SJCRH30 (cell line): Measurements from ENCODE around the gene OR1E1. TPM values are rescaled to one million over a fixed set of nuclear protein-coding genes. Genes with fewer than 3 reads are reported as not detected.
"Not testable (repeated sequence)": the region's sequence is repeated elsewhere in the genome, so short reads cannot be mapped to it uniquely, and the experiment has no call there.

Experiments used
- DNase-seq, 2 experiments: peaks; one replicate each; pipeline ENCODE4 v3.0.0-alpha.2; 2015 to 2020
- H3K27ac ChIP-seq: fragments of 250-450 bp; sonication (Bioruptor Pico); 2 replicates; pipeline ENCODE4 v1.5.1; 2020; ENCODE audit warnings: mild to moderate bottlenecking, moderate library complexity
- H3K27me3 ChIP-seq: fragments of 250-450 bp; sonication (Bioruptor Pico); 2 replicates; pipeline ENCODE4 v1.5.1; 2020; ENCODE audit warnings: mild to moderate bottlenecking, moderate library complexity
- H3K36me3 ChIP-seq: fragments of 250-450 bp; sonication (Bioruptor Pico); 2 replicates; pipeline ENCODE4 v1.5.1; 2020; ENCODE audit warnings: mild to moderate bottlenecking, moderate library complexity
- H3K4me1 ChIP-seq: fragments of 250-450 bp; sonication (Bioruptor Pico); 2 replicates; pipeline ENCODE4 v1.5.1; 2020; ENCODE audit warnings: mild to moderate bottlenecking, moderate library complexity
- H3K4me3 ChIP-seq: fragments of 250-450 bp; sonication (Bioruptor Pico); 2 replicates; pipeline ENCODE4 v1.5.1; 2020; ENCODE audit warnings: mild to moderate bottlenecking, moderate library complexity
- H3K9me3 ChIP-seq: fragments of 250-450 bp; sonication (Bioruptor Pico); replicated peaks from 2 replicates; pipeline ENCODE4 v1.5.1; 2020; ENCODE audit warnings: mild to moderate bottlenecking, moderate library complexity
- total RNA-seq: library from RNA; depleted of rRNA; stranded (reverse); fragments of >200 nt; shearing (Covaris generic); gene quantifications from 2 replicates; pipeline ENCODE4 v1.2.3, GENCODE V29; 2014; rRNA removed

Gene OR1E1
- total RNA-seq, 1 experiment from 2014 or later: 0.18 TPM

- H3K9me3 ChIP-seq: no peaks in the 10 kb centered on the region
- DNase-seq: no peak
Measured at GRCh38 chr17:3385869-3386816, 12.1 kb downstream of the OR1E1 start, which contains the start of gene OR3A2. TSS of gene OR3A2 (minus strand) at chr17:3386308.

DNA sequence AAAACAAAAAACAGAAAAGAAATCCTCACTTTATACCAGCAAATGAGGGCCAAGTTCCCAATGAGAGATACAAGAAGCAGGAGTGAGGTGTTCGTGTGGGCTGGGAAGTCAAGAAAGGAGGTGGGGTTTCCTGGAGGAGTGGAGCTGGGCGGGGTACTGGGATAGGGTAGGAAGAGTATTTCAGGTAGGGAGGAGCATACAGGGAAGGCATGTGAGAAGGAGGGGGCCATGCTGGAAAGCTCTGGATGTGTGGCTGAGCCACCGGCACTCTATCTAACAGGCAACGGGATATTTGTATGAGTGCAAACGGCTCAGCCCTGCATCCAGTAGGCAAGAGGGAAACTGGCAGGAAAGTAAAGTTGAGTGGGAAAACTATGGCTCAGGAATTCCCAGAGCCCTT, 16.3 kb downstream of the OR1E1 start:
- no peak for DNase-seq
- H3K4me1 ChIP-seq: no peaks in the 10 kb centered on the region
- H3K9me3 ChIP-seq: no peaks in the 10 kb centered on the region

More at GRCh38 chr17:3385869-3386816, 12.1 kb downstream of the OR1E1 start, which contains the start of gene OR3A2:
- Histone ChIP-seq H3K36me3 (no peaks in the 10 kb centered on the region), H3K4me3 (no peak within 1 kb of the TSS), H3K4me1 (no peaks in the 10 kb centered on the region), H3K27ac (no peak within 1 kb of the TSS), H3K27me3 (no peaks in the 10 kb centered on the region)

GRCh38 chr17:3378321-3378720, 19.9 kb downstream of the OR1E1 start:
- H3K9me3 ChIP-seq: no peaks in the 10 kb centered on the region
- H3K4me1 ChIP-seq: no peaks in the 10 kb centered on the region
- H3K36me3 ChIP-seq: no peaks in the 10 kb centered on the region
- H3K27ac ChIP-seq: no peak overlapping the region
- H3K27me3 ChIP-seq: no peaks in the 10 kb centered on the region
- no peak overlapping the region for H3K4me3 ChIP-seq
- no peak for DNase-seq

More for the DNA sequence above, 16.3 kb downstream of the OR1E1 start:
- Histone ChIP-seq H3K4me3 (no peak overlapping the region), H3K27me3 (no peaks in the 10 kb centered on the region), H3K27ac (no peak overlapping the region), H3K36me3 (no peaks in the 10 kb centered on the region)

DNA sequence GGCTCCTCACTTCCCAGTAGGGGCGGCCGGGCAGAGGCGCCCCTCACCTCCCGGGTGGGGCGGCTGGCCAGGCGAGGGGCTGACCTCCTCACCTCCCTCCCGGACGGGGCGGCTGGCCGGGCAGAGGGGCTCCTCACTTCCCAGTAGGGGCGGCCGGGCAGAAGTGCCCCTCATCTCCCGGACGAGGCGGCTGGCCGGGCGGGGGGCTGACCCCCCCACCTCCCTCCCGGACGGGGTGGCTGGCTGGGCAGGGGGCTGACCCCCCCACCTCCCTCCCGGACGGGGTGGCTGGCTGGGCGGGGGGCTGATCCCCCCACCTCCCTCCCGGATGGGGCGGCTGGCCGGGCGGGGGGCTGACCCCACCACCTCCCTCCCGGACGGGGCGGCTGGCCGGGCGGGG, 27.0 kb downstream of the OR1E1 start:
- H3K4me1 ChIP-seq, H3K27ac ChIP-seq, DNase-seq, H3K36me3 ChIP-seq, H3K27me3 ChIP-seq, H3K9me3 ChIP-seq, H3K4me3 ChIP-seq: not testable (repeated sequence)

Other genes starting within 250 kb of the OR1E1 start
- not detected in 2 replicates for gene OR1A2, start 200.9 kb downstream of the OR1E1 start, total RNA-seq
- gene OR1A1, start 190.7 kb downstream of the OR1E1 start, total RNA-seq: not detected in 2 replicates
- 0.06 TPM in 1 of 2 replicates, not detected in the other for gene OR3A1, start 100.0 kb downstream of the OR1E1 start, total RNA-seq
- gene OR3A2, start 12.1 kb downstream of the OR1E1 start, total RNA-seq: 0.08 and 0.16 TPM in 2 replicates
- gene OR3A3, start 13.0 kb upstream of the OR1E1 start, total RNA-seq: not detected in 2 replicates
- 0.42 TPM in 1 of 2 replicates, not detected in the other for gene OR1E2, start 35.4 kb upstream of the OR1E1 start, total RNA-seq
- 1.8 and 2.2 TPM in 2 replicates for gene SPATA22, start 73.4 kb upstream of the OR1E1 start, total RNA-seq
- 0.02 TPM in 1 of 2 replicates, not detected in the other for gene ASPA, start 77.6 kb upstream of the OR1E1 start, total RNA-seq
- gene TRPV3, start 159.4 kb upstream of the OR1E1 start, total RNA-seq: 1.6 and 2.0 TPM in 2 replicates
- 3.1 and 4.0 TPM in 2 replicates for gene TRPV1, start 211.0 kb upstream of the OR1E1 start, total RNA-seq
- gene SHPK, start 237.8 kb upstream of the OR1E1 start, total RNA-seq: 11.4 and 12.4 TPM in 2 replicates
- 6.0 and 8.1 TPM in 2 replicates for gene CTNS, start 238.3 kb upstream of the OR1E1 start, total RNA-seq